SK-N-SH treated with all-trans-retinoic acid at 6 μM for 48 hours (cell line): Measurements from ENCODE around the gene PRR4.

Experiments
- ARNTL ChIP-seq: fragments of 450-650 bp; formaldehyde crosslinking; IDR thresholded peaks from 2 replicates; pipeline ENCODE4 v1.5.0; 2020; ENCODE audit warnings: low read depth, mild to moderate bottlenecking, moderate library complexity, borderline replicate concordance
- CSDC2 ChIP-seq: fragments of 250-450 bp; sonication (Bioruptor Pico); IDR thresholded peaks from 2 replicates; pipeline ENCODE4 v1.5.0; 2020; ENCODE audit warnings: mild to moderate bottlenecking, moderate library complexity
- ESRRG ChIP-seq: fragments of 250-450 bp; sonication (Bioruptor Pico); IDR thresholded peaks from 2 replicates; pipeline ENCODE4 v1.6.1; 2021; ENCODE audit warnings: mild to moderate bottlenecking
- GLIS3 ChIP-seq: fragments of 250-450 bp; sonication (Bioruptor Pico); IDR thresholded peaks from 2 replicates; pipeline ENCODE4 v1.5.0; 2020; ENCODE audit warnings: mild to moderate bottlenecking, moderate library complexity
- ISL1 ChIP-seq: fragments of 250-450 bp; sonication (Bioruptor Pico); IDR thresholded peaks from 2 replicates; pipeline ENCODE4 v2.1.2; 2022; ENCODE audit warnings: mild to moderate bottlenecking, moderate library complexity
- PATZ1 ChIP-seq: fragments of 250-450 bp; sonication (Bioruptor Pico); IDR thresholded peaks from 2 replicates; pipeline ENCODE4 v1.8.0; 2020; ENCODE audit warnings: mild to moderate bottlenecking, moderate library complexity, borderline replicate concordance
- POU6F1 ChIP-seq: fragments of 250-450 bp; sonication (Bioruptor Pico); IDR thresholded peaks from 2 replicates; pipeline ENCODE4 v1.8.0; 2021; ENCODE audit warnings: low read depth, mild to moderate bottlenecking, moderate library complexity, borderline replicate concordance
- RARB ChIP-seq: fragments of 250-450 bp; sonication (Bioruptor Pico); IDR thresholded peaks from 2 replicates; pipeline ENCODE4 v1.8.0; 2021; ENCODE audit warnings: mild to moderate bottlenecking, moderate library complexity
- TCF4 ChIP-seq: fragments of 250-450 bp; sonication (Bioruptor Pico); IDR thresholded peaks from 2 replicates; pipeline ENCODE4 v1.8.0; 2021; ENCODE audit warnings: mild to moderate bottlenecking, moderate library complexity, borderline replicate concordance
- ZFP3 ChIP-seq: fragments of 250-450 bp; sonication (Bioruptor Pico); IDR thresholded peaks from 2 replicates; pipeline ENCODE4 v1.5.0; 2020; ENCODE audit warnings: mild to moderate bottlenecking, moderate library complexity
- ZFP30 ChIP-seq: fragments of 450-650 bp; formaldehyde crosslinking; IDR thresholded peaks from 2 replicates; pipeline ENCODE4 v1.5.0; 2022; ENCODE audit warnings: mild to moderate bottlenecking, moderate library complexity

- TF ChIP-seq ZFP30: no peak
- no peak for TF ChIP-seq PATZ1 (CRISPR knock-in tag)
- TF ChIP-seq RARB (CRISPR knock-in tag): no peak
- no peak for TF ChIP-seq ESRRG (CRISPR knock-in tag)
- TF ChIP-seq ARNTL (CRISPR knock-in tag): no peak
- no peak for TF ChIP-seq CSDC2 (CRISPR knock-in tag)
- no peak for TF ChIP-seq ISL1
- TF ChIP-seq GLIS3: no peak
- no peak for TF ChIP-seq POU6F1 (CRISPR knock-in tag)
- TF ChIP-seq ZFP3 (CRISPR knock-in tag): no peak
- TF ChIP-seq TCF4 (CRISPR knock-in tag): no peak
These were observed 24.3 kb downstream of the PRR4 start for GRCh38 chr12:10824957-10825356.
